Memory B cell (primary cell): ENCODE measurements around the gene MT1E.
"Not testable (repeated sequence)": the region's sequence is repeated elsewhere in the genome, so short reads cannot be mapped to it uniquely, and the experiment has no call there.

Source experiments
- ATAC-seq: fragments of 150-1000 bp; cut with Tn5 transposase; 2 replicates; pipeline ENCODE4 v1.10.0; 2021; ENCODE audit warnings: low read depth, mild to moderate bottlenecking, moderate library complexity
- DNase-seq, 2 donors: peaks; one replicate each; pipeline ENCODE4 v3.0.0; 2022; ENCODE audit warnings: low spot score in 2 of 2
- H3K27ac Mint-ChIP-seq: one replicate; pipeline ENCODE4 v1.8.0; 2022; ENCODE audit warnings: mild to moderate bottlenecking, moderate library complexity, mixed read lengths
- H3K27me3 Mint-ChIP-seq: one replicate; pipeline ENCODE4 v1.8.0; 2022; ENCODE audit warnings: mixed read lengths
- H3K36me3 Mint-ChIP-seq: one replicate; pipeline ENCODE4 v1.8.0; 2022; ENCODE audit warnings: mild to moderate bottlenecking, mixed read lengths
- H3K4me1 Mint-ChIP-seq: one replicate; pipeline ENCODE4 v1.8.0; 2022; ENCODE audit warnings: mixed read lengths
- H3K4me3 Mint-ChIP-seq: one replicate; pipeline ENCODE4 v1.8.0; 2022; ENCODE audit warnings: mild to moderate bottlenecking, moderate library complexity, mixed read lengths
- H3K9me3 Mint-ChIP-seq: one replicate; pipeline ENCODE4 v1.8.0; 2022; ENCODE audit warnings: mixed read lengths

The MT1E gene

GRCh38 chr16:56610609-56611111, 14.9 kb upstream of the MT1E start:
- Mint-ChIP-seq H3K4me1 (peaks cover 26% of the 10 kb centered on the region), H3K27me3 (no peaks in the 10 kb centered on the region), H3K9me3 (no peaks in the 10 kb centered on the region), H3K27ac (peak overlapping the region; percentile 86), H3K4me3 (peak overlapping the region; percentile 72), H3K36me3 (no peaks in the 10 kb centered on the region)
- DNase-seq (no peak), ATAC-seq (no peak)

GRCh38 chr16:56611281-56611833, 14.2 kb upstream of the MT1E start:
- peaks cover 26% of the 10 kb centered on the region for H3K4me1 Mint-ChIP-seq
- no peaks in the 10 kb centered on the region for H3K27me3 Mint-ChIP-seq
- DNase-seq = no peak
- H3K27ac Mint-ChIP-seq = peak overlapping the region; percentile 86
- ATAC-seq = no peak
- H3K9me3 Mint-ChIP-seq = no peaks in the 10 kb centered on the region
- H3K36me3 Mint-ChIP-seq = no peaks in the 10 kb centered on the region
- H3K4me3 Mint-ChIP-seq = peak overlapping the region; percentile 47

GRCh38 chr16:56613706-56614105, 11.9 kb upstream of the MT1E start:
- no peaks in the 10 kb centered on the region for H3K9me3 Mint-ChIP-seq
- ATAC-seq = no peak
- H3K36me3 Mint-ChIP-seq = no peaks in the 10 kb centered on the region
- no peak for DNase-seq
- H3K27ac Mint-ChIP-seq = no peak overlapping the region
- no peak overlapping the region for H3K4me3 Mint-ChIP-seq
- H3K27me3 Mint-ChIP-seq = peaks cover 8% of the 10 kb centered on the region
- peaks cover 27% of the 10 kb centered on the region for H3K4me1 Mint-ChIP-seq

GRCh38 chr16:56614549-56614991, 11.0 kb upstream of the MT1E start:
- no peak overlapping the region for H3K27ac Mint-ChIP-seq
- peaks cover 9% of the 10 kb centered on the region for H3K27me3 Mint-ChIP-seq
- DNase-seq = no peak
- no peak for ATAC-seq
- H3K36me3 Mint-ChIP-seq = no peaks in the 10 kb centered on the region
- H3K4me3 Mint-ChIP-seq = no peak overlapping the region
- peaks cover 20% of the 10 kb centered on the region for H3K4me1 Mint-ChIP-seq
- H3K9me3 Mint-ChIP-seq = no peaks in the 10 kb centered on the region

- Mint-ChIP-seq H3K27ac (no peak overlapping the region), H3K4me3 (no peak overlapping the region), H3K36me3 (no peaks in the 10 kb centered on the region), H3K27me3 (peaks cover 10% of the 10 kb centered on the region), H3K9me3 (no peaks in the 10 kb centered on the region), H3K4me1 (peaks cover 16% of the 10 kb centered on the region)
- ATAC-seq = no peak
- DNase-seq = no peak
Measured at GRCh38 chr16:56615353-56615752, 10.2 kb upstream of the MT1E start.

GRCh38 chr16:56616608-56617211, 8.9 kb upstream of the MT1E start:
- no peak for ATAC-seq
- DNase-seq = no peak
- H3K27me3 Mint-ChIP-seq = peaks cover 12% of the 10 kb centered on the region
- no peaks in the 10 kb centered on the region for H3K9me3 Mint-ChIP-seq
- H3K36me3 Mint-ChIP-seq = no peaks in the 10 kb centered on the region
- H3K4me1 Mint-ChIP-seq = peaks cover 6% of the 10 kb centered on the region
- H3K27ac Mint-ChIP-seq = no peak overlapping the region
- peak overlapping the region; percentile 64 for H3K4me3 Mint-ChIP-seq

- H3K27me3 Mint-ChIP-seq = peaks cover 12% of the 10 kb centered on the region
- H3K27ac Mint-ChIP-seq = no peak overlapping the region
- H3K4me1 Mint-ChIP-seq = peaks cover 6% of the 10 kb centered on the region
- ATAC-seq (peak; percentile 27), DNase-seq (no peak)
- H3K9me3 Mint-ChIP-seq = no peaks in the 10 kb centered on the region
- no peaks in the 10 kb centered on the region for H3K36me3 Mint-ChIP-seq
- peak overlapping the region; percentile 66 for H3K4me3 Mint-ChIP-seq
Measured at GRCh38 chr16:56617212-56618085, 8.1 kb upstream of the MT1E start.

- Mint-ChIP-seq H3K9me3 (no peaks in the 10 kb centered on the region), H3K4me1 (peaks cover 6% of the 10 kb centered on the region), H3K4me3 (no peak overlapping the region), H3K27me3 (peaks cover 12% of the 10 kb centered on the region), H3K27ac (no peak overlapping the region), H3K36me3 (no peaks in the 10 kb centered on the region)
- ATAC-seq = no peak
- DNase-seq = no peak
Measured at GRCh38 chr16:56618138-56618537, 7.4 kb upstream of the MT1E start.

- Mint-ChIP-seq H3K27ac (no peak overlapping the region), H3K27me3 (peaks cover 22% of the 10 kb centered on the region), H3K9me3 (no peaks in the 10 kb centered on the region), H3K36me3 (no peaks in the 10 kb centered on the region), H3K4me3 (no peak overlapping the region), H3K4me1 (peaks cover 11% of the 10 kb centered on the region)
- DNase-seq (no peak), ATAC-seq (no peak)
Measured at GRCh38 chr16:56620339-56620897, 5.2 kb upstream of the MT1E start.

- H3K9me3 Mint-ChIP-seq, H3K36me3 Mint-ChIP-seq, ATAC-seq, DNase-seq, H3K4me3 Mint-ChIP-seq, H3K27ac Mint-ChIP-seq: not testable (repeated sequence)
- Mint-ChIP-seq H3K27me3 (peaks cover 25% of the 10 kb centered on the region), H3K4me1 (peaks cover 14% of the 10 kb centered on the region)
Measured at GRCh38 chr16:56621665-56622445, 3.7 kb upstream of the MT1E start.

- peaks cover 18% of the 10 kb centered on the region for H3K27me3 Mint-ChIP-seq
- not testable (repeated sequence) for ATAC-seq, H3K4me1 Mint-ChIP-seq, DNase-seq, H3K9me3 Mint-ChIP-seq, H3K4me3 Mint-ChIP-seq, H3K36me3 Mint-ChIP-seq, H3K27ac Mint-ChIP-seq
Measured at GRCh38 chr16:56623184-56623583, 2.4 kb upstream of the MT1E start.

- Mint-ChIP-seq H3K27me3 (peaks cover 18% of the 10 kb centered on the region), H3K4me1 (peaks cover 10% of the 10 kb centered on the region), H3K36me3 (no peaks in the 10 kb centered on the region)
Measured at GRCh38 chr16:56623637-56624036, 1.9 kb upstream of the MT1E start.

GRCh38 chr16:56625943-56626654, 518 bp downstream of the MT1E start:
- H3K4me1 Mint-ChIP-seq = peaks cover 21% of the 10 kb centered on the region
- H3K27me3 Mint-ChIP-seq = peaks cover 14% of the 10 kb centered on the region
- no peaks in the 10 kb centered on the region for H3K36me3 Mint-ChIP-seq
- DNase-seq (no peak), ATAC-seq (no peak)
- no peaks in the 10 kb centered on the region for H3K9me3 Mint-ChIP-seq
- no peak overlapping the region for H3K27ac Mint-ChIP-seq
- peak overlapping the region; percentile 76 for H3K4me3 Mint-ChIP-seq

More at GRCh38 chr16:56623637-56624036, 1.9 kb upstream of the MT1E start:
- DNase-seq (no peak), ATAC-seq (no peak)
- no peak overlapping the region for H3K4me3 Mint-ChIP-seq
- no peak overlapping the region for H3K27ac Mint-ChIP-seq
- H3K9me3 Mint-ChIP-seq = no peaks in the 10 kb centered on the region
